Activated naive CD4-positive, alpha-beta T cell treated with anti-CD3 and anti-CD28 coated beads, Interleukin-2, amount 50 U/mL, for 24 hours (primary cell): ENCODE data around the gene WIPF1.

Experiments
- H3K27ac Mint-ChIP-seq: one replicate; pipeline ENCODE4 v1.8.0; 2021; ENCODE audit warnings: mild to moderate bottlenecking, mixed read lengths
- H3K27me3 Mint-ChIP-seq: one replicate; pipeline ENCODE4 v1.8.0; 2021; ENCODE audit warnings: mixed read lengths
- H3K36me3 Mint-ChIP-seq: one replicate; pipeline ENCODE4 v1.8.0; 2021; ENCODE audit warnings: mixed read lengths
- H3K4me1 Mint-ChIP-seq: one replicate; pipeline ENCODE4 v1.8.0; 2021; ENCODE audit warnings: mixed read lengths
- H3K4me3 Mint-ChIP-seq: one replicate; pipeline ENCODE4 v1.8.0; 2021; ENCODE audit warnings: mild to moderate bottlenecking, mixed read lengths
- H3K9me3 Mint-ChIP-seq: one replicate; pipeline ENCODE4 v1.8.0; 2021; ENCODE audit warnings: mixed read lengths

Gene WIPF1

GRCh38 chr2:174593041-174593440, 4.6 kb downstream of the WIPF1 start:
- Mint-ChIP-seq H3K27ac (peak overlapping the region; percentile 99), H3K9me3 (no peaks in the 10 kb centered on the region), H3K36me3 (peaks cover 5% of the 10 kb centered on the region), H3K4me1 (peaks cover 72% of the 10 kb centered on the region), H3K4me3 (peak overlapping the region; percentile 92), H3K27me3 (no peaks in the 10 kb centered on the region)

DNA sequence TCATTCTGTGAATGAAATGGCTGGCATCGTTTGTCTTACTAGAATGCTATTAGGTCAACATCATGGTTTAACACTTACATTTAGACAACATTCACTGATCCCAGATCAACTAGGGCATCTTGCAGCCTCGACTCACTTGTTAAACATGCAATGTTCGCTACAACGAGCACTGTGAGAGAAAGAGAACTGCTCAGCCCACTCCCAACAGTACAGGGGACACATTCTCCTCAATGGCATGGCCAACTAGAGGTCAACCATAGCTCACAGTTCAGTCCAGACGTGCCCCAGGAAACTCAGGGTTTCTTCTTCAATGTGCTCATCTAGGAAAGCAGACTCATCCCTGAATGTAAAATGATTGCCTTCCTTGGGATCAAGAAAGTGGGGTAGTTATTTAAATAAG, 5.9 kb downstream of the WIPF1 start:
- peak overlapping the region; percentile 96 for H3K27ac Mint-ChIP-seq
- no peaks in the 10 kb centered on the region for H3K27me3 Mint-ChIP-seq
- H3K9me3 Mint-ChIP-seq = no peaks in the 10 kb centered on the region
- H3K4me1 Mint-ChIP-seq = peaks cover 79% of the 10 kb centered on the region
- peaks cover 5% of the 10 kb centered on the region for H3K36me3 Mint-ChIP-seq
- H3K4me3 Mint-ChIP-seq = peak overlapping the region; percentile 68

DNA sequence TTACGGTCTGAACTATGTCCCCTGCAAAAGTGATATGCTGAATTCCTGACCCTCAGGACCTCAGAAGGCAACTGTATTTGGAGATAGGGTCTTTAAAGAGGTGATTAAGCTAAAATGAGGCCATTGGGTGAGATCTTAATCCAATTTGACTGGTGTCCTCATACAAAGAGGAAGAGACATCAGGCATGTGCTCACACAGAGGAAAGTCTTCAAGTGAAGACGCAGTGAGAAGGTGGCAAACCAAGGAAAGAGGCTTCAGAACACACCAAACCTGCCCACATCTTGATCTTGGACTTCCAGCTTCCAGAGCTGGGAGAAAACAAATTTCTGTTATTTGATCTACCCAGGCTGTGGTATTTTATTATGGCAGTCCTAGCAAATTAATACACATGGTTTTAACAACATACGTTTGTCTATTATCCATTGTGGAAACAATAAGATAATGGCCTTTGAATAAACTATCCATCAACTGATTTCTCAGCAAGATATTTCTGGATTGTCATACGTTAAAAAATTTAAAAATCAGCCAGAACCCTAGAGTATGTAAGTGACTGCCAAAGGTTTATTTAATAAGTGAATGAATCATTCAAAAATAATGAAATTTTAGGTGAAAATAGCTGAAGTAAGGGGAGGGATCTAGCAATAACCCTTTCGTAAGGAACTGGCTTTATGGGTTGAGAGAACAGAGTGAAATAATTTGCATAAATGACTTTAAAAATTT, 6.5 kb downstream of the WIPF1 start:
- H3K9me3 Mint-ChIP-seq = no peaks in the 10 kb centered on the region
- peak overlapping the region; percentile 56 for H3K4me3 Mint-ChIP-seq
- peaks cover 5% of the 10 kb centered on the region for H3K36me3 Mint-ChIP-seq
- peak overlapping the region; percentile 96 for H3K27ac Mint-ChIP-seq
- no peaks in the 10 kb centered on the region for H3K27me3 Mint-ChIP-seq
- H3K4me1 Mint-ChIP-seq = peaks cover 81% of the 10 kb centered on the region

DNA sequence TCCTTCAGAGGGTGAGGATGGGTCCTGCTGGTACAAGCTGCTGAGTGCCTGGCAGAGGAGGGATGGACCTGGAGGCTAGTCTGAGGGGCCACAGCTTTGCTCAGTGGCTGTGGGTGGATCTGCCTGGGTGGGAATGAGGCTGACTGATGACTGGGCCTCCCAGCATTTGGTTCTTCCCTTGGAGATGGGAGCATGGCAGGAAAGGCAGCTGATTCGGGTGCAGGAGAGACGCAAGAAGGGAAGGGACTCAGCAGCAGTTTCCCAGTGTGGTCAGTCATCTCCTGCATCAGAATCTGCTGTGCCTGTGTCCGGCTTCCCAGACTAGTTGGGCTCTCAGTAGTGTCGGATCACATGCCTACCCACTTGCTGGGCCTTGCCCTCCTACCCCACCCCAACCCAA, 7.3 kb downstream of the WIPF1 start:
- Mint-ChIP-seq H3K27ac (peak overlapping the region; percentile 96), H3K4me3 (peak overlapping the region; percentile 62), H3K9me3 (no peaks in the 10 kb centered on the region), H3K4me1 (peaks cover 84% of the 10 kb centered on the region), H3K27me3 (no peaks in the 10 kb centered on the region), H3K36me3 (peaks cover 5% of the 10 kb centered on the region)

- Mint-ChIP-seq H3K27me3 (no peaks in the 10 kb centered on the region), H3K36me3 (peaks cover 10% of the 10 kb centered on the region), H3K27ac (peak overlapping the region; percentile 96), H3K9me3 (no peaks in the 10 kb centered on the region), H3K4me1 (peaks cover 89% of the 10 kb centered on the region), H3K4me3 (peak overlapping the region; percentile 57)
Measured at GRCh38 chr2:174589334-174589733, 8.3 kb downstream of the WIPF1 start.

DNA sequence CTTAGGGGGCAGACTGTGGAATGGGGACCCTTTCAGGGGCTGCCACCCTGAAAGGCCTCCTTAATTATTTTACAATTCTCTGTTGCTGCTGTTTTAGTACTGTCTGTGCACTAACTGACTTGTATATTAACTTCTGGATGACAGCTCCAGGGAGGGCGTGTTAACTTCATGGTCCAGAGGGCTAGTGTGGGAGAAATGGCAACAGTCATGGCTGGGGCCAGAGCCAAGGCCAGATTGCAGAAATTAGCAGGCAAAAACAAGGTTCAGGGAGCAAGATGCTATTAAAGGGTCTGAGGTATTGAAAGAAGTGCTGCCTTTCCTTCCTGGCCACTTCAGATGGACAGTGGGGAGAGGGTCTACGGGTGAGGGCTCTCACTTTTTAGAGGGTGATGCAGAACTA, 9.1 kb downstream of the WIPF1 start:
- peak overlapping the region; percentile 1 for H3K4me3 Mint-ChIP-seq
- peaks cover 10% of the 10 kb centered on the region for H3K36me3 Mint-ChIP-seq
- peaks cover 90% of the 10 kb centered on the region for H3K4me1 Mint-ChIP-seq
- H3K27me3 Mint-ChIP-seq = no peaks in the 10 kb centered on the region
- no peaks in the 10 kb centered on the region for H3K9me3 Mint-ChIP-seq
- H3K27ac Mint-ChIP-seq = peak overlapping the region; percentile 96

GRCh38 chr2:174587579-174587978, 10.0 kb downstream of the WIPF1 start:
- H3K4me1 Mint-ChIP-seq = peaks cover 93% of the 10 kb centered on the region
- peaks cover 8% of the 10 kb centered on the region for H3K36me3 Mint-ChIP-seq
- H3K27ac Mint-ChIP-seq = peak overlapping the region; percentile 96
- peak overlapping the region; percentile 1 for H3K4me3 Mint-ChIP-seq
- H3K27me3 Mint-ChIP-seq = no peaks in the 10 kb centered on the region
- no peaks in the 10 kb centered on the region for H3K9me3 Mint-ChIP-seq

- no peaks in the 10 kb centered on the region for H3K9me3 Mint-ChIP-seq
- H3K4me3 Mint-ChIP-seq = no peak overlapping the region
- peaks cover 6% of the 10 kb centered on the region for H3K36me3 Mint-ChIP-seq
Measured at GRCh38 chr2:174586418-174587295, 10.9 kb downstream of the WIPF1 start.

DNA sequence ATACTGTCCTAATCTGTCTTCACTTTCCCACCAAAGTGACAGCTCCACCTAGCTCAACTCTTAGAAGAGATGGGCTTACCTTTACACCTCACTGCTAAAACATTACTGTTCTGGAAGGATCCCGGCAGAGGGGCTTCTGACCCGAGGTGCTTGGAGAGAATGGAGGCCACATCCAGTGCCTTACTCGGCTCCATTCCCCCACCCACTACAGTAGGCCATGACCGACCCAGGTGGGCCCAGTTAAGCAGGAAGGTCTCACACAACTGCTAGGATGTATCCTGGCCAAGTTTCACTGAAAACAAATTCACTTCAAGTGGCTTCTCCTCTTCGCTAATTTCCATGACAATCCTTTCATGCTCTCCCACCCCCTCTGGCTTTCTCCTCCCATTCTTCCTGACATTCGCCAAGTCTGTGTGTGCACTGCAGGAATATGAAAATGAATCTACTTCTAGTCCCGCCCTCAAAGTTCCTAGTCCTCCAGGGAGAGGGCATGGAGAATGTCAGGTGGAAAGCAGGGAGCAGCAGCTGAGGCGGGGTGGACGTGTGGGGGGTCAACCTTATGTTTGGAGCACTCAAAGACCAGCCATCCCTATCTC, 11.8 kb downstream of the WIPF1 start:
- H3K36me3 Mint-ChIP-seq = peaks cover 9% of the 10 kb centered on the region
- H3K9me3 Mint-ChIP-seq = no peaks in the 10 kb centered on the region
- peak overlapping the region; percentile 32 for H3K4me3 Mint-ChIP-seq
- H3K27ac Mint-ChIP-seq = peak overlapping the region; percentile 82
- no peaks in the 10 kb centered on the region for H3K27me3 Mint-ChIP-seq
- H3K4me1 Mint-ChIP-seq = peaks cover 96% of the 10 kb centered on the region

More at GRCh38 chr2:174586418-174587295, 10.9 kb downstream of the WIPF1 start:
- H3K27ac Mint-ChIP-seq = peak overlapping the region; percentile 96
- peaks cover 97% of the 10 kb centered on the region for H3K4me1 Mint-ChIP-seq
- no peaks in the 10 kb centered on the region for H3K27me3 Mint-ChIP-seq

DNA sequence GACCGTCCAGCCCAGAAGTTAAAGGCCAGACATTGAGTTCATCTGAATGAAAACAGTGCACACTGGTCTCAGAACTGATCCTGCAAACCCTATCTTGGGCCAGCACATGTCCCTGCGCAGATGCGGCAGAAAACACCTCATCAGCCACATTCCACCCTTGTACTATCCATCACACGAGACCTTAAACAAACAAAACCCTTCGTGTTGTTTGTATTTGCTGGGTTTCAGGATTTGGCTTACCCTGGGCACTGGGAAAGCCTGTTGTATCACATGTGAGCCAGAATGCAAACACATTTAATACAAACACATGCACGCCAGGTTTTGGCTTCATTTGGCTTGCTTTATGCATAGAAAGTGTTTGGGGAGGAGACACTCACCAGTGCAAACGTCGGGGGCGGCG, 12.5 kb downstream of the WIPF1 start:
- no peak overlapping the region for H3K27ac Mint-ChIP-seq
- H3K36me3 Mint-ChIP-seq = peaks cover 12% of the 10 kb centered on the region
- H3K4me3 Mint-ChIP-seq = no peak overlapping the region

DNA sequence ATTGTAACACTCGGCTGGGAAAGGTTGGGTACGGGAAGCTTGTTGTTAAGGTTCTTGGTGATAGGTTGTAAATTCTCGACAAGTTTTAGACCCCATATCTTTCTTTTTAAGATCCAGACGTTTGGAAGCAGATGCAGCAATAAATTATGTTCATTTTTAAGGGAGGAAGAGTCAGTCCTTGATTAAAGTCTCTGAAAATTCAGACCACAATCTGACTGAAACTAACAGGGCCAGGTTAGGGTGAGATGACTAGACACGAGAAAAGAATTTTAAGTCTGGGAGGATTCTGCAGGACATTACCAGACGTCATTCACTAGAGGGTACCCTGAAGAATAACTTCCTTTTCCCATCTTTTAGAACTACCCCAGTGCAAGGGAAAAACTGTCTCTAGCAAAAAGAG, 16.1 kb downstream of the WIPF1 start:
- Mint-ChIP-seq H3K4me3 (peak overlapping the region; percentile 39), H3K27ac (peak overlapping the region; percentile 95), H3K4me1 (peaks cover 86% of the 10 kb centered on the region), H3K27me3 (no peaks in the 10 kb centered on the region), H3K36me3 (peaks cover 14% of the 10 kb centered on the region), H3K9me3 (no peaks in the 10 kb centered on the region)

More for the DNA sequence above, 12.5 kb downstream of the WIPF1 start:
- Mint-ChIP-seq H3K9me3 (no peaks in the 10 kb centered on the region), H3K27me3 (no peaks in the 10 kb centered on the region), H3K4me1 (peaks cover 96% of the 10 kb centered on the region)

- Mint-ChIP-seq H3K27ac (peak overlapping the region; percentile 96), H3K27me3 (no peaks in the 10 kb centered on the region), H3K36me3 (peaks cover 14% of the 10 kb centered on the region), H3K4me1 (peaks cover 82% of the 10 kb centered on the region), H3K9me3 (no peaks in the 10 kb centered on the region), H3K4me3 (no peak overlapping the region)
Measured at GRCh38 chr2:174580951-174581350, 16.7 kb downstream of the WIPF1 start.

DNA sequence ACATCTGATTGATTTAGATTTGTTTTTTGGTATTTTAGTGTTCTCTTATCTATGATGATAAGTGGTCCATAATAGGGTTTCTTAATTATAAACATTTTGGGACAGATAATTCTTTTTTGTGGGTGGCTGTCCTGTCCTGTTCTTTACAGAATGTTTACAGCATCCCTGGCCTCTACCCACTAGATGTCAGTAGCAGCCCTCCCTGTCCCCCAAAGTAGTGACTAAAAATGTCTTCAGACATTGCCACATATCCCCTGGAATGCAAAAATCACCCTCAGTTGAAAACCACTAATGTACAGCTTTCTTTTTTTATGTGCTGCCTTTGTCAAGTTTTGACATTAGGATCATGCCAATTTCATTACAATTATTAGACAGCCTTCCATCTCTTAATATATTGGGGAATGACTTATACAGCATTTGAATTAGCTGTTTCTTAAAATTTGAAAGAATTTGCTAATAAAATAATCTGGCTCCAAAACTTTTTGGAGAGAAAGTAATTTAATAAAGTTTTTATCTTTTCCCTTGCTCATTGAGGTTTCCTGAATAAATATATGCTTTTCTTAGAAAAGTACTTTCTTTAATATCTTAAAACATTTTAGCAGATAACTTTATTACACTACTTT, 19.5 kb downstream of the WIPF1 start:
- peaks cover 81% of the 10 kb centered on the region for H3K4me1 Mint-ChIP-seq
- H3K9me3 Mint-ChIP-seq = no peaks in the 10 kb centered on the region
- no peaks in the 10 kb centered on the region for H3K27me3 Mint-ChIP-seq
- H3K4me3 Mint-ChIP-seq = no peak overlapping the region
- no peak overlapping the region for H3K27ac Mint-ChIP-seq
- H3K36me3 Mint-ChIP-seq = peaks cover 19% of the 10 kb centered on the region

- H3K27ac Mint-ChIP-seq = peak overlapping the region; percentile 82
- peaks cover 16% of the 10 kb centered on the region for H3K36me3 Mint-ChIP-seq
- H3K4me3 Mint-ChIP-seq = no peak overlapping the region
- H3K27me3 Mint-ChIP-seq = no peaks in the 10 kb centered on the region
- no peaks in the 10 kb centered on the region for H3K9me3 Mint-ChIP-seq
- peaks cover 73% of the 10 kb centered on the region for H3K4me1 Mint-ChIP-seq
Measured at GRCh38 chr2:174575124-174575776, 22.4 kb downstream of the WIPF1 start.

DNA sequence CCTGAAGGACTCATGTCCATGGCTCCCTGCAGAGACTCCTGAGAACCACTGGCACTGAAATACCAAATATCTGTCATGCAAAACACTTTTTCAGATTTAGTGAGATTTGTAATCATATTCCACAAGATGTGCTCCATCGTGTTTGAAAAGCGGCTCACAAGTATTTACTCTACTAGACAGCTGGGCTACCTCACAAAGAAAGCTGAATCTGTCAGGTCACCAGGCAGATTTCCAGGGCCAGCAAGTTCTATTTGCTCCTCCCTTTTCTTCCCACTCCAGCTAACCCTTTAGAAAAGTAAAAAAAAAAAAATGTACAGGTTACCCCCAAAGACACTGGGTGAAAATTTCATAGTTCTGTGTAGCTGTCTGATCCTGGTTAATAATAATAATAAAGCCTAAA, 22.9 kb downstream of the WIPF1 start:
- Mint-ChIP-seq H3K36me3 (peaks cover 21% of the 10 kb centered on the region), H3K27me3 (no peaks in the 10 kb centered on the region), H3K4me3 (no peak overlapping the region), H3K9me3 (no peaks in the 10 kb centered on the region), H3K4me1 (peaks cover 73% of the 10 kb centered on the region), H3K27ac (peak overlapping the region; percentile 70)
